H1 (cell line): ENCODE data around the gene ACAP2. TPM values are rescaled to one million over a fixed set of nuclear protein-coding genes. Genes with fewer than 3 reads are reported as not detected.

Experiments used
- CTCF ChIA-PET: fragments of 300-600 bp; sonication (Branson Sonifier 250); formaldehyde crosslinking; loops from one replicate; lab custom pipeline; 2021; ENCODE audit not compliant: partially characterized antibody; lab: Charles Lee
- POLR2A ChIA-PET: fragments of 300-600 bp; sonication (Branson Sonifier 250); formaldehyde crosslinking; loops from one replicate; lab custom pipeline; 2021; ENCODE audit warnings: inconsistent platforms; ENCODE audit not compliant: partially characterized antibody; lab: Charles Lee
- DNase-seq, 2 experiments: peaks; one replicate each; pipeline versions ENCODE4 v3.0.0 to v3.0.0-alpha.2; 2010 to 2022; ENCODE audit warnings: low spot score in 2 of 2, low read depth in 1 of 2, mixed read lengths in 1 of 2
- FAIRE-seq: peaks from 2 replicates; lab custom pipeline; 2011; peaks lifted over from hg19 to GRCh38; lab: Jason Lieb, UNC
- H2AFZ ChIP-seq: 2 replicates; pipeline ENCODE4 v1.8.1; 2012; ENCODE audit warnings: low read length, inconsistent platforms
- H2AK5ac ChIP-seq: 2 replicates; pipeline ENCODE4 v1.6.1; 2013; ENCODE audit warnings: low read depth, low read length
- H2BK120ac ChIP-seq: replicated peaks from 2 replicates; pipeline ENCODE3; 2013; ENCODE audit warnings: low read depth, low read length, inconsistent platforms
- H2BK12ac ChIP-seq: 2 replicates; pipeline ENCODE4 v1.6.1; 2013; ENCODE audit warnings: low read depth, low read length
- H2BK15ac ChIP-seq: 2 replicates; pipeline ENCODE4 v1.6.1; 2013; ENCODE audit warnings: low read length
- H2BK20ac ChIP-seq: 2 replicates; pipeline ENCODE4 v1.6.1; 2013; ENCODE audit warnings: low read length
- H2BK5ac ChIP-seq: 2 replicates; pipeline ENCODE4 v1.6.1; 2013; ENCODE audit warnings: low read depth, low read length
- H3K14ac ChIP-seq: 2 replicates; pipeline ENCODE4 v1.6.1; 2013; ENCODE audit warnings: inconsistent platforms; ENCODE audit not compliant: insufficient read length
- H3K18ac ChIP-seq: 2 replicates; pipeline ENCODE4 v1.6.1; 2013; ENCODE audit warnings: low read length; ENCODE audit errors: extremely low read depth
- H3K23ac ChIP-seq: 2 replicates; pipeline ENCODE4 v1.6.1; 2013; ENCODE audit warnings: inconsistent platforms; ENCODE audit not compliant: insufficient read length
- H3K23me2 ChIP-seq: 2 replicates; pipeline ENCODE4 v1.6.1; 2013; ENCODE audit warnings: low read depth, low read length
- H3K27ac ChIP-seq: 2 replicates; pipeline ENCODE4 v1.6.1; 2011; ENCODE audit warnings: low read depth, low read length, inconsistent platforms
- H3K27me3 ChIP-seq, 4 experiments: replicated peaks in 1 of 4; 1 replicate in 1 of 4; 2 replicates in 3 of 4; pipeline versions ENCODE4 v1.6.1 to v1.8.1; 2011 to 2013; ENCODE audit warnings: low read length in 3 of 4, mild to moderate bottlenecking in 3 of 4, inconsistent platforms in 2 of 4, mixed read lengths in 2 of 4, moderate library complexity in 1 of 4; ENCODE audit not compliant: control insufficient read depth in 3 of 4, insufficient read depth in 3 of 4; ENCODE audit errors: extremely low read depth in 1 of 4
- H3K36me3 ChIP-seq, 4 experiments: 2 replicates each; pipeline versions ENCODE4 v1.6.1 to v1.8.1; 2011 to 2013; ENCODE audit warnings: mild to moderate bottlenecking in 4 of 4, low read length in 3 of 4, moderate library complexity in 2 of 4, control low read depth in 1 of 4, inconsistent platforms in 1 of 4; ENCODE audit not compliant: insufficient read depth in 4 of 4, control insufficient read depth in 2 of 4
- H3K4ac ChIP-seq: replicated peaks from 2 replicates; pipeline ENCODE3; 2013; ENCODE audit warnings: low read length, low read depth, mixed read lengths, inconsistent platforms; ENCODE audit not compliant: insufficient read length
- H3K4me1 ChIP-seq, 4 experiments: replicated peaks in 1 of 4; 1 replicate in 1 of 4; 2 replicates in 3 of 4; pipeline versions ENCODE4 v1.6.1 to v1.8.1; 2011 to 2013; ENCODE audit warnings: low read length in 3 of 4, inconsistent platforms in 2 of 4, mixed read lengths in 1 of 4; ENCODE audit not compliant: insufficient read depth in 4 of 4, control insufficient read depth in 3 of 4
- H3K4me2 ChIP-seq, 2 experiments: 2 replicates each; pipeline versions ENCODE4 v1.6.1 to v1.8.1; 2011 to 2013; ENCODE audit warnings: low read depth in 2 of 2, low read length in 2 of 2, control low read depth in 1 of 2, inconsistent platforms in 1 of 2, mild to moderate bottlenecking in 1 of 2; ENCODE audit not compliant: insufficient read depth in 1 of 2
- H3K4me3 ChIP-seq, 4 experiments: fragments of 200-600, 300-600 bp in 1 of 4; sonication (generic), shearing (Covaris generic), sonication (Bioruptor Twin) in 1 of 4; 2 replicates each; pipeline versions ENCODE4 v1.5.1 to v1.8.1; 2011 to 2016; ENCODE audit warnings: low read length in 4 of 4, low read depth in 3 of 4, control low read depth in 2 of 4, inconsistent platforms in 2 of 4, mild to moderate bottlenecking in 2 of 4, mixed read lengths in 1 of 4, moderate library complexity in 1 of 4; ENCODE audit not compliant: insufficient read depth in 2 of 4; ENCODE audit errors: extremely low read depth in 1 of 4
- H3K56ac ChIP-seq: replicated peaks from 2 replicates; pipeline ENCODE3; 2013; ENCODE audit warnings: low read depth, mild to moderate bottlenecking, mixed read lengths, low read length, inconsistent platforms; ENCODE audit not compliant: insufficient read length
- H3K79me1 ChIP-seq: 2 replicates; pipeline ENCODE4 v1.6.1; 2013; ENCODE audit warnings: low read depth, low read length, control low read depth
- H3K79me2 ChIP-seq, 2 experiments: 2 replicates each; pipeline versions ENCODE4 v1.6.1 to v1.8.1; 2012 to 2013; ENCODE audit warnings: low read length in 2 of 2, mild to moderate bottlenecking in 2 of 2, inconsistent platforms in 1 of 2; ENCODE audit not compliant: insufficient read depth in 2 of 2, control insufficient read depth in 1 of 2
- H3K9ac ChIP-seq, 4 experiments: replicated peaks in 1 of 4; 1 replicate in 1 of 4; 2 replicates in 3 of 4; pipeline versions ENCODE4 v1.6.1 to v1.8.1; 2011 to 2013; ENCODE audit warnings: low read depth in 3 of 4, low read length in 3 of 4, control low read depth in 2 of 4, mild to moderate bottlenecking in 2 of 4, moderate library complexity in 2 of 4, inconsistent platforms in 1 of 4; ENCODE audit errors: extremely low read depth in 1 of 4
- H3K9me3 ChIP-seq, 2 experiments: 2 replicates each; pipeline versions ENCODE4 v1.6.1 to v1.8.1; 2012 to 2013; ENCODE audit warnings: mild to moderate bottlenecking in 2 of 2, moderate library complexity in 2 of 2, control low read depth in 1 of 2, inconsistent platforms in 1 of 2, low read depth in 1 of 2, low read length in 1 of 2, mixed read lengths in 1 of 2; ENCODE audit not compliant: insufficient read depth in 2 of 2
- H4K20me1 ChIP-seq, 2 experiments: replicated peaks in 1 of 2; 2 replicates each; pipeline versions ENCODE3 to v1.8.1; 2011 to 2013; ENCODE audit warnings: inconsistent platforms in 2 of 2, low read length in 2 of 2, mild to moderate bottlenecking in 1 of 2; ENCODE audit not compliant: insufficient read depth in 2 of 2, control insufficient read depth in 1 of 2
- H4K5ac ChIP-seq: 2 replicates; pipeline ENCODE4 v1.6.1; 2013; ENCODE audit warnings: low read length, low read depth, mixed read lengths, inconsistent platforms; ENCODE audit not compliant: insufficient read length
- H4K8ac ChIP-seq: 2 replicates; pipeline ENCODE4 v1.8.0; 2013; ENCODE audit warnings: mild to moderate bottlenecking, moderate library complexity, low read length, inconsistent platforms; ENCODE audit not compliant: insufficient read depth; ENCODE audit errors: extremely low read depth
- H4K91ac ChIP-seq: replicated peaks from 2 replicates; pipeline ENCODE3; 2013; ENCODE audit warnings: low read length, mixed read lengths, inconsistent platforms; ENCODE audit not compliant: insufficient read length
- ASH2L ChIP-seq: fragments of 200-600, 300-600 bp; sonication (generic); IDR thresholded peaks from one replicate; pipeline ENCODE4 v1.7.1; 2017; ENCODE audit warnings: low read length
- ATF3 ChIP-seq: IDR thresholded peaks from 2 replicates; pipeline ENCODE4 v1.6.1; 2011; ENCODE audit warnings: low read depth, mild to moderate bottlenecking, low read length; ENCODE audit not compliant: insufficient read depth
- BACH1 ChIP-seq: IDR thresholded peaks from 2 replicates; pipeline ENCODE4 v1.6.1; 2012; ENCODE audit warnings: low read length, improper control_type of control experiment
- EP300 ChIP-seq, 2 experiments: IDR thresholded peaks; 1 replicate in 1 of 2; 2 replicates in 1 of 2; pipeline ENCODE4 v1.6.1; 2011 to 2012; ENCODE audit warnings: low read depth in 2 of 2, low read length in 2 of 2, mild to moderate bottlenecking in 2 of 2, borderline replicate concordance in 1 of 2, inconsistent platforms in 1 of 2, moderate library complexity in 1 of 2
- HDAC6 ChIP-seq: IDR thresholded peaks from one replicate; pipeline ENCODE4 v1.7.1; 2012; ENCODE audit warnings: low read depth, mild to moderate bottlenecking, inconsistent platforms, low read length, moderate library complexity
- NRF1 ChIP-seq: IDR thresholded peaks from 2 replicates; pipeline ENCODE4 v1.6.1; 2011; ENCODE audit warnings: mild to moderate bottlenecking, low read depth, low read length, improper control_type of control experiment
- PHF8 ChIP-seq: fragments of 200-600 bp; sonication (generic); conservative IDR thresholded peaks from 2 replicates; pipeline ENCODE4 v1.7.1; 2012; ENCODE audit warnings: low read depth, mild to moderate bottlenecking, inconsistent platforms, low read length, moderate library complexity
- POLR2A ChIP-seq, 2 experiments: IDR thresholded peaks; 1 replicate in 1 of 2; 2 replicates in 1 of 2; pipeline ENCODE4 v1.6.1; 2011; ENCODE audit warnings: low read depth in 2 of 2, low read length in 2 of 2, mild to moderate bottlenecking in 2 of 2; ENCODE audit errors: control extremely low read depth in 1 of 2
- RBBP5 ChIP-seq: IDR thresholded peaks from 2 replicates; pipeline ENCODE4 v1.7.1; 2012; ENCODE audit warnings: low read depth, mild to moderate bottlenecking, inconsistent platforms, low read length, moderate library complexity, borderline replicate concordance
- SP4 ChIP-seq: IDR thresholded peaks from 2 replicates; pipeline ENCODE4 v1.6.1; 2012; ENCODE audit warnings: low read length, inconsistent platforms
- TAF7 ChIP-seq: optimal IDR thresholded peaks from 2 replicates; pipeline ENCODE3; 2011; ENCODE audit warnings: low read depth, mild to moderate bottlenecking, inconsistent platforms, low read length, moderate library complexity, borderline replicate concordance
- YY1 ChIP-seq: IDR thresholded peaks from 2 replicates; pipeline ENCODE4 v1.6.1; 2011; ENCODE audit warnings: low read depth, mild to moderate bottlenecking, low read length
- WGBS, 2 experiments: shearing (Covaris generic) in 1 of 2; methylation state at CpG; one replicate each; pipeline versions ENCODE4 v1.1.6 to v1.1.7; 2013 to 2015; ENCODE audit warnings: low lambda C conversion rate in 2 of 2, mixed read lengths in 2 of 2, inconsistent platforms in 1 of 2, low coverage in 1 of 2, missing lambda C conversion rate in 1 of 2; ENCODE audit not compliant: insufficient replicate concordance in 2 of 2, insufficient coverage in 1 of 2, insufficient read length in 1 of 2; ENCODE audit errors: extremely low coverage in 1 of 2, missing lambda C conversion rate in 1 of 2; 5-methylcytosine and 5-hydroxymethylcytosine counted together
- polyA plus RNA-seq, 7 experiments: library from polyadenylated mRNA; depleted of rRNA in 3 of 7; stranded (reverse) in 5 of 7; unstranded in 2 of 7; fragments of >200 nt in 5 of 7; fragments of 200-250 nt in 2 of 7; gene quantifications; 1 replicate in 5 of 7; 2 replicates in 1 of 7; 4 replicates in 1 of 7; pipeline versions ENCODE4 v1.2.1 to v1.2.3, GENCODE V29; 2011 to 2013; ENCODE audit warnings: missing spikeins in 2 of 7, mixed read lengths in 2 of 7
- total RNA-seq: library from RNA; stranded (reverse); fragmentation: NEBNext Ultra II Directional; extraction: Animal tissue kit (Norgen Biotek cat#: 25700); gene quantifications from 2 replicates; pipeline ENCODE4 v1.2.1, GENCODE V29; 2021

Gene ACAP2
- total and polyA plus RNA-seq, 2 of the 8 experiments (the other 6 are each of a cell fraction or from before 2014, with no cell fraction given), result 7.7 to 37.3 TPM

GRCh38 chr3:195441051-195441450, 1.8 kb downstream of the ACAP2 start:
- no peaks in the 10 kb centered on the region for H3K27me3 ChIP-seq
- no peak overlapping the region for H2AK5ac ChIP-seq
- H3K79me1 ChIP-seq, result peaks cover 4% of the 10 kb centered on the region
- H4K91ac ChIP-seq, result no peak overlapping the region
- H3K4me2 ChIP-seq, result peak overlapping the region; percentile 68 to 96
- H3K4me3 ChIP-seq, result peak overlapping the region in 2 of 4 experiments; percentile 75 to 89; a peak in 5 of 8 replicates
- H3K36me3 ChIP-seq, result no peaks in the 10 kb centered on the region
- H3K14ac ChIP-seq, result no peak overlapping the region
- CTCF ChIA-PET, result interaction anchor here (0.6 to 0.7 kb wide), 2 partner anchors 327 to 406 kb away, joined by 3 to 4 read pairs; no protein-coding TSS in a partner anchor
- FAIRE-seq (no peak), DNase-seq (no peak)
- 82% methylated on average over 2 of the region's 2 CpGs; no CpG with 5 or more reads in 1 of the 2 experiments for WGBS, 2 experiments
- H3K4me1 ChIP-seq, result peaks cover 3 to 13% (median 5%) of the 10 kb centered on the region in 4 experiments; a peak in 5 of 7 replicates
- no peak overlapping the region for H3K4ac ChIP-seq
- H2BK120ac ChIP-seq, result no peak overlapping the region
- no peak overlapping the region for H3K23ac ChIP-seq
- H4K20me1 ChIP-seq, result peaks cover 0 to 6% of the 10 kb centered on the region in 2 experiments
- peaks cover 8% of the 10 kb centered on the region for H3K23me2 ChIP-seq
- H3K9ac ChIP-seq, result no peak overlapping the region
- H3K79me2 ChIP-seq, result peaks cover 0 to 49% of the 10 kb centered on the region in 2 experiments; a peak in 2 of 4 replicates
- no peak overlapping the region for H4K8ac ChIP-seq
- no peak overlapping the region for H4K5ac ChIP-seq
- H2AFZ ChIP-seq, result no peak overlapping the region
- no peak overlapping the region for H3K27ac ChIP-seq
- H2BK20ac ChIP-seq, result no peak overlapping the region
- H2BK12ac ChIP-seq, result no peak overlapping the region
- H3K18ac ChIP-seq, result no peak overlapping the region
- no peaks in the 10 kb centered on the region for H3K9me3 ChIP-seq
- TF ChIP-seq HDAC6 (no peak), EP300 (IDR thresholded peaks at IDR 0.05; ENCODE audit: borderline replicate concordance in 1 of 2, low read depth in 2 of 2, low read length in 2 of 2) (no peak), YY1 (no peak), BACH1 (no peak), ATF3 (no peak), ASH2L (no peak), TAF7 (no peak), RBBP5 (no peak), SP4 (no peak), NRF1 (no peak), POLR2A (IDR thresholded peaks at IDR 0.05; ENCODE audit: control extremely low read depth in 1 of 2, low read depth in 2 of 2, low read length in 2 of 2) (no peak), PHF8 (no peak)
- TF ChIP-seq, all 59 proteins: peak for 0
- H3K56ac ChIP-seq, result no peak overlapping the region
- POLR2A ChIA-PET, result interaction anchor here (0.9 to 2.9 kb wide), 4 partner anchors 9 to 170 kb away, joined by 3 to 13 read pairs (median 4); partner anchors contain the start of genes PPP1R2 and XXYLT1
- no peak overlapping the region for H2BK5ac ChIP-seq
- H2BK15ac ChIP-seq, result no peak overlapping the region
